Erythroblast (primary cell): Measurements from ENCODE around the gene MAP3K21.

Source experiments
- GATA1 ChIP-seq: IDR thresholded peaks from 2 replicates; pipeline ENCODE4 v1.6.1; 2011; ENCODE audit warnings: low read depth, mild to moderate bottlenecking, control low read depth, low read length, moderate library complexity
- POLR2A ChIP-seq: IDR thresholded peaks from 2 replicates; pipeline ENCODE4 v1.6.1; 2011; ENCODE audit warnings: mild to moderate bottlenecking, low read length

DNA sequence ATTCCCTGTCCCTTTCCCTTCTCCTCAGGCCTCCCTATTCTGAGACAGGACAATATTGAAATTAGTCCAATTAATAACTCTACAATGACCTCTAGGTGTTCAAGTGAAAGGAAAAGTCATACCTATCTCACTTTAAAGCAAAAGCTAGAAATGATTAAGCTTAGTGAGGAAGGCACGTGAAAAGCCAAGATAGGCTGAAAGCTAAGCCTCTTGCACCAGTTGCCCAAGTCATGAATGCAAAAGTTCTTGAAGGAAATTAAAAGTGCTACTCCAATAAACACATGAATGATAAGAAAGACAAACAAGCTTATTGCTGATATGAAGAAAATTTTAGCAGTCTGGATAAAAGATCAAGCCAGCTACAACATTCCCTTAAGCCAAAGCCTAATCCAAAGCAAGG, 3.8 kb upstream of the MAP3K21 start:
- no peak for TF ChIP-seq POLR2A
- TF ChIP-seq GATA1, result no peak
